ENCODE results near the gene TMEM72. TPM values are rescaled to one million over a fixed set of nuclear protein-coding genes. Genes with fewer than 3 reads are reported as not detected.

The TMEM72 gene
- total RNA-seq, 1 donor from 2014 or later: not detected

GRCh38 chr10:44921061-44921460, 9.9 kb downstream of the TMEM72 start:
- no peak for DNase-seq

- no peak for DNase-seq
These were observed 10.4 kb downstream of the TMEM72 start for GRCh38 chr10:44921506-44921905.

- no peak for DNase-seq
These were observed 10.9 kb downstream of the TMEM72 start for GRCh38 chr10:44922021-44922420.

GRCh38 chr10:44922796-44923545, 11.8 kb downstream of the TMEM72 start:
- DNase-seq: no peak

GRCh38 chr10:44923611-44924010, 12.5 kb downstream of the TMEM72 start:
- DNase-seq: no peak

GRCh38 chr10:44924261-44925040, 13.3 kb downstream of the TMEM72 start:
- no peak for DNase-seq

GRCh38 chr10:44925224-44925623, 14.1 kb downstream of the TMEM72 start:
- peak; percentile 11 for DNase-seq

- no peak for DNase-seq
These were observed 14.9 kb downstream of the TMEM72 start for GRCh38 chr10:44925811-44926750.

- DNase-seq: no peak
These were observed 15.7 kb downstream of the TMEM72 start for GRCh38 chr10:44926751-44927351.

GRCh38 chr10:44927352-44927751, 16.2 kb downstream of the TMEM72 start:
- no peak for DNase-seq

- DNase-seq: no peak
These were observed 17.3 kb downstream of the TMEM72 start for GRCh38 chr10:44928462-44928861.

GRCh38 chr10:44929356-44930255, 18.5 kb downstream of the TMEM72 start:
- DNase-seq: no peak

GRCh38 chr10:44930904-44931620, 19.9 kb downstream of the TMEM72 start:
- no peak for DNase-seq

- no peak for DNase-seq
These were observed 20.7 kb downstream of the TMEM72 start for GRCh38 chr10:44931621-44932516.

- peak; percentile 92 for DNase-seq
These were observed 21.6 kb downstream of the TMEM72 start for GRCh38 chr10:44932517-44933450.

GRCh38 chr10:44933451-44934321, 22.5 kb downstream of the TMEM72 start:
- DNase-seq: no peak

All from dermis blood vessel endothelial cell (primary cell).